ENCODE measurements around the gene AKR7A2.
A peak's percentile ranks its signal among the peaks of the same experiment; 100 is the strongest.
"Not testable (repeated sequence)": the region's sequence is repeated elsewhere in the genome, so short reads cannot be mapped to it uniquely, and the experiment has no call there.

Gene AKR7A2

DNA sequence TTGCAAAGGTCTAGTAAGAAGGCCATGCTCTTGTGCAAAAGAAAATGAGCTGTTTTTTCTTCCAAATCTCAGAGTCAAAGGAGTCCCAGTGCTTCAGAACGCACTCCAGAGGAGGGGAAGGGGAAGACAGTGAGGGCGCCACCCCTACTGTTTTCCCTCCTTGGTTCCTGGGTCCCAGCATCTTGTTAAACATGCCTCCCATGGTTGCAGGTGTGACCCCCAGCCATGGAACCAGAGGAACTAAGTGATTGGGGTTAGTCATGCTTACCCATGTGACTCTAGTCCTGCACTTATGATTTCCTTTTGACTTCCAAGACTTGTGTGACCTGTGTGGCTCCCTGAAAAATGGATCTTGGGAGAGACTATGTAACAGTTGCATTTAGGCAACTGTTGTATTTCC, 17.3 kb downstream of the AKR7A2 start:
- no peak for DNase-seq

- DNase-seq = no peak
These were observed 22.7 kb downstream of the AKR7A2 start for GRCh38 chr1:19289244-19289643.

DNA sequence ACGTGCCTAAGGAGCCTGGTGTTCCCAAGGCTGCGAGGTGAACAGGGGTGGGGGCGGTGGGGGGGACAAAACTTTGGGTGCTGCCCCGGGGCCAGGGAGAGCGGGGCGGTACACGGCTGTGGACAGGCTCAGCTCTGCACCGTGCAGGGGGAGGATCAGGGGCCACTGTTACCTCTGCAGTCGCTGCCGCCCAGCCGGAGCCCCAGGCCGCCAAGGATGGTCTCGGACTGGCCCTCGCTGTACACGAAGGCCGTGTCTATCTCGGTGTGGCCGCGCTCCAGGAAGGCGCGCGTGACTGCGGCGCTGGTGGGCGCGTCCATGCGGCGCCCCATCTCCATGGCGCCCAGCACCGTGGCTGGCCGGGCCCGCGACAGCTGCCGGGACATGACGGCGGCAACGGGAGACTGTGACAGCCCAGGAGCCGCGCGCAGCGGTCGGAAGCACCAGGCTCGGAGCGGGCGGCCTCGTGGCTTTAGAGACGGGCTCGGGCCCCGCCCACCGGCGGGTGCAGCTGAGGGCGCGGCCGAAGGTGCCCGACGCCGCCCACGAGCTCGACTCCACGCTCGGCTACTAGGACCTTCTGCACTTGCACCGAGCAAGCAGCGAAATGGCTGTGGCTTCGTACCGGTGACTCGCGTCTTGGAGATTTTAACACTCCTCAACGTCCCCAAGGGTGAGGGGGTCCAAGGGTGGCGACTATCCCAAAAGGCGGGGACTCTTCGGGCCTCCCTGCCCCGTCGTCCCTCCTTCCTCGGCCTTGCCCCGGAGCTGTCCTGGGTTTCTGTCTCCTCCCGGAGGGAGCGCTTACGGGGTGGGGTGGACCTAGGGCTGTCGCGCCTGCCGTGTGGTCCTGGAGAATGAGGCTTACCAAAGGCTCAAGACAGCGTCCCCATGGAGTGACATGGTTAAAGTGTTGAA, 23.4 kb downstream of the AKR7A2 start, which contains the start of gene AKR7A3:
AKR7A3 (minus strand) TSS at position 447 of the 918 bp plus-strand sequence; CDS start at position 386, 61 bp downstream.
- not testable (repeated sequence) for DNase-seq

DNA sequence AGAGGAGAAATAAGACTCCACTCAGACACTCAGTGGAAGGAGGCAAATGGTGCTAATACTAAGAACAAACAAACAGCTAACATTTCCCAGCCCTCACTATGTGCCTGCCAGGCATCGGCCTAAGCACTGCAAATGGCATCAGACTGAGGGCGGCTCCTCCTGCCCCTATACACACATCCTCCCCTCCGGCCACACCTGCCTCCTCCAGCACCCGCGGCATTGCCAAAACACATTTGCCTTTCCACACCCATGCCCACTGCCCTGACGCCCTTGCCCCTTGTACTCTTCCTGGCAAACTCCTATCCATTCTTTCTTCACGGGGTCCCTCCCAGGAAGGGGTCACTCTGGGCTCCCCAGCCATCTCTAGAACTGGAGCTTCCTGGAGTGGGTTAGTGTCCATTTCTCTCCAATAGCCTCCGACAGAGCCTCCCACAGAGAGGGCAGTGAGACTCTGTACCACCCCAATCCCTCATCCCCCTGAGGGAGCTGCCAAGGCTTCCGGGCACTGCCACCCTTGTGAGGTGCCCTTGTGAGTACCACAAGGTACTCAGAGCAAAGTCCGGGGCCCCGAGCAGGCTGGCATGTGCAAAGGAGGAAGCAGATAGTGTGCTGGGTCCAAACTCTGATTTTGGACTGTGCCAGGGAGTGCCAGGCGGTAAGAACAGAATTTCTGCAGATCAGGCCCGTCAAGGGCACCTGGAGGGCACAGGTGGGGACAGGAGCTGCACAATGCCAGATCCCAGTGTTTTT, 24.3 kb downstream of the AKR7A2 start:
- no peak for DNase-seq

DNA sequence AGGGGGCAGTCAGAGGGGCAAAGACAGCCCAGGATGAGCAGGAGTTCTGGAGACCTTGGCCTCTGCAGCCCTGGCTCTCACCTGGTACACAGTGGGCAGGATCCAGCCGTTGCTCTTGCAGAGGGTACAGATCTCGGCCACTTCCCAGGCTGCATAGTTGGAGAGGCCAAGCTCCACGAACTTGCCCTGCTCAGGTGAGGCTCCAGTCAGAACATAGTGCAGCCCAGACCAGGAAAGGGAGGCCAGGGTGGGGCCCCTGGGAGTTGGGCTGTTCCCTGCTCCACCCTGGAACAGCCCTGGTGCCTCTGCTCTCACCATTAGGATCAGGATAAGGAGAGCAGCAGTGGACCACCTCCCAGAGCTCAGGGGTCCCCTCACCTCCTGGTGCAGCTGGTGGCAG, 26.1 kb downstream of the AKR7A2 start:
- not testable (repeated sequence) for DNase-seq

GRCh38 chr1:19285366-19285765, 26.6 kb downstream of the AKR7A2 start:
- not testable (repeated sequence) for DNase-seq

DNA sequence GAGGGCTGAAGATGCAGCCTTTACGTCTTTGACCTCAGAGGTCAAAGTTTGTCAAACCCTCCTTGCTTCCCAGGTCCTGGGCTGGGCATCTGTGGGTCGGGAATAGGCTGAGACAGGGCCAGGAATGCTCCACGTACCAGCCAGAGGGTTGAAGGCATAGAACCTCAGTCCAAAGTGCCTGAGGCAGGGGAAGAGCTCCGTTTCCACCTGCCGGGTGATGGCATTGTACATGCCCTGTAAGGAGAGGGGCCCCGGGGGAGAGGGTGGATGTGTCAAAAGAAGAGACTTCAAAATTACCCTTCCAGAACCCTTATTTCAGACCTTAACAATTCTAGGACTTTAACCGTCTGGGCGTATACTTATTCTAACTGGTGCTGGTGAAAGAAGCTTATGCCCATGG, 27.1 kb downstream of the AKR7A2 start:
- no peak for DNase-seq

DNA sequence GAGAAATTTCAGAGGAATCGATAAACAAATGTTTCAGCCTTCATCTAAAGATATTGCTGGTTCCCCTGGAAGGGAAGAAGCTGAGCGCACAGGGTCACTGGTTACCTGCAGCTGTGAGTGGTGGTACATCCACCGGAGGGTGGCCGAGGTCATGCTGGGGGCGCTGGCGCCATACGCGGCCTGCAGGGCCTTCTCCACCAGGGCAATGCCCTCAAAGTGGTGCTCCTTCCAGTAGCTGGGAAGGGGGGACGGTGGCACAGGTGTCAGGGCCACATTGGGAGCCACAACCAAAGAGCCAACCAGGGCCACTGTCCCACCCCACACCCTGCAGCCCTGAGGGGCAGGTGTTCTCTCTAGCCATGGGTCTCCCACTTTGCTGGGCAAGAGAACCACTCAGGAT, 28.1 kb downstream of the AKR7A2 start:
- DNase-seq = no peak

DNA sequence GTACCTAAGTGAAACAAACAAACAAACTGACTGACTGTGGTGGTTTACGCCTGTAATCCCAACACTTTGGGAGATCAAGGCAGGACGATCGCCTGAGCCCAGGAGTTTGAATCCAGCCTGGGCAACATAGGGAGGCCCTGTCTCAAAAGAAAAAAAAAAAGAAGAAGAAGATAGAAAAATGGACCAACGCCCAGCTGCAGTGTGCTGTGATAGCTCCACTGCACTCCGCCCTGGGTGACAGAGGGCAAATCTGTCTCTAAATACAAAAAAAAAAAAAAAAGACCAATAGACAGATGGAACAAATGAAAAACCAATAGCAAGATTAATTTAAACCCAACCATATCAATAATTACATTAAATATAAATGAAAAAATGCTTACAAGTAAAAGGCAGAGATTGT, 37.3 kb downstream of the AKR7A2 start:
- no peak for DNase-seq

DNA sequence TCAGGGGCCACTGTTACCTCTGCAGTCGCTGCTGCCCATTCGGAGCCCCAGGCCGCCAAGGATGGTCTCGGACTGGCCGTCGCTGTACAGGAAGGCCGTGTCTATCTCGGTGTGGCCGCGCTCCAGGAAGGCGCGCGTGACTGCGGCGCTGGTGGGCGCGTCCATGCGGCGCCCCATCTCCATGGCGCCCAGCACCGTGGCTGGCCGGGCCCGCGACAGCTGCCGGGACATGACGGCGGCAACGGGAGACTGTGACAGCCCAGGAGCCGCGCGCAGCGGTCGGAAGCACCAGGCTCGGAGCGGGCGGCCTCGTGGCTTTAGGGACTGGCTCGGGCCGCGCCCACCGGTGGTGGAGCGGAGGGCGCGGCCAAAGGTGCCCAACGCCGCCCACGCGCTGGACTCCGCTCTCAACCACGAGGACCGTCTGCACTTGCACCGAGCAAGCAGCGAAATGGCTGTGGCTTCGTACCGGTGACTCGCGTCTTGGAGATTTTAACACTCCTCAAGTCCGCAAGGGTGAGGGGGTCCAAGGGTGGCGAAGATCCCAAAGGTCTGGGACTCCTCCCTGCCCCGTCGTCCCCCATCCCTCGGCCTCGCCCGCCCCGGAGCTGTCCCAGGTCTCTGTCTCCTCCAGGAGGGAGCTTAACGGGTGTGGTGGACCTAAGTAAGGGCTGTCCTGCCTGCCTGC, 38.0 kb downstream of the AKR7A2 start:
- not testable (repeated sequence) for DNase-seq

DNA sequence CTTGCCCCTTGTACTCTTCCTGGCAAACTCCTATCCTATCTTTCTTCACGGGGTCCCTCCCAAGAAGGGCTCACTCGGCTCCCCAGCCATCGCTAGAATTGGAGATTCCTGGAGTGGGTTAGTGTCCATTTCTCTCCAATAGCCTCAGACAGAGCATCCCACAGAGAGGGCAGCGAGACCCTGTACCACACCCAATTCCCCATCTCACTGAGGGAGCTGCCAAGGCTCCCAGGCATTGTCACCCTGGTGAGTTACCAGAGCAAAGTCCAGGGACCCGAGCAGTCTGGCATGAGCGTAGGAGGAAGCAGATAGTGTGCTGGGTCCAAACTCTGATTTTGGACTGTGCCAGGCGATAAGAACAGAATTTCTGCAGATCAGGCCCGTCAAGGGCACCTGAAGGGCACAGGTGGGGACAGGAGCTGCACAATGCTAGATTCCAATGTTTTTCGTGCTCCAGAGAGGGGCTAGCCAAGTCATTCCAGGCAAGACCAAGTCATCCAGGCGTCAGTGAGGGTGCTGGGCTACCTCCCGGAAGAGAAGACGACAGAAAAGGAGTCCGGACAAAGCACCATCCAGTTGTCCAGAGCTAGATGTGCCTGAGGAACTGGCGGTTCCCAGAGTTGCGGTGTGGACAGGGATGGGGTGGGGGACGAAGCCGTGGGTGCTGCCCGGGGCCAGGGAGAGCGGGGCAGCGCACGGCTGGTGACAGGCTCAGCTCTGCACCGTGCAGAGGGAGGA, 38.7 kb downstream of the AKR7A2 start:
- DNase-seq = no peak

DNA sequence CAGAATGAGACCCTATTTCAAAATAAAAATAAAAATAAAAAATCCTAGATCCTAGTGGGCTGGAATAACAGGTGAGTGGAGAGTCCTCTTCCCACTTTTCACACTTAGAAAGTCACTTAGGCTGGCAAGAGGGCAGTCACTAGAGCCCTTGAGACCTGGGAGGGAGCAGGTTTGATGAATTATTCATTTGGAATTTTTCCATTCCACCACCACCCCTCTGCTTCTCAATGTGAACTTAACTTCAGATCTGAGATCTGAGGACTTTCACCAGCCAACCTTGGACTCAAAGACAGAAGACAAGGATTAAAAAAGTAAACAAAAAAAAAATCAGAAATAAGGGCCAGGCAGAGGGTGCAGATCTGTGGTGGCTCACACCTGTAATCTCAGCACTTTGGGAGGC, 39.9 kb downstream of the AKR7A2 start:
- no peak for DNase-seq

GRCh38 chr1:19270343-19270730, 41.6 kb downstream of the AKR7A2 start:
- DNase-seq = not testable (repeated sequence)

GRCh38 chr1:19269427-19270342, 42.3 kb downstream of the AKR7A2 start:
- not testable (repeated sequence) for DNase-seq

GRCh38 chr1:19268445-19268844, 43.5 kb downstream of the AKR7A2 start:
- no peak for DNase-seq

- DNase-seq = no peak
These were observed 49.2 kb downstream of the AKR7A2 start for GRCh38 chr1:19262744-19263143.

DNA sequence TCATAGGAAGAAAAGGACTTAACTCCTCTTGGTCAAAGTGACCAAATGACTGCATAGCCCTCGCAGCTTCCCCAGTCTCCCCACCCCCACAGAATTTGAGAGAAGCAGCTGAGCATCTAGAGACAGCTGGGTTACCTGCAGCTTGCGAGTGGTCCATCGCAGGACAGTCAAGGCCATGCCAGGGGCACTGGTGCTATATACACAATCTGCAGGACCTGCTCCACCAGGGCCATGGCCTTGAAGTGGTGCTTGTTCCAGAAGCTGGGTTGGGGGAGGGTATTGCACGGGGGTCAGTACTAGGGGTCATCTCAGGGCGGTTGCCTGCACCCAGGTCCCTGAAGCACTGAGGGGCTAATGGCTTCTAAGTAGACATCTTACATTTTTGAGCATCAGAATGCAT, 49.9 kb downstream of the AKR7A2 start:
- DNase-seq = no peak

DNA sequence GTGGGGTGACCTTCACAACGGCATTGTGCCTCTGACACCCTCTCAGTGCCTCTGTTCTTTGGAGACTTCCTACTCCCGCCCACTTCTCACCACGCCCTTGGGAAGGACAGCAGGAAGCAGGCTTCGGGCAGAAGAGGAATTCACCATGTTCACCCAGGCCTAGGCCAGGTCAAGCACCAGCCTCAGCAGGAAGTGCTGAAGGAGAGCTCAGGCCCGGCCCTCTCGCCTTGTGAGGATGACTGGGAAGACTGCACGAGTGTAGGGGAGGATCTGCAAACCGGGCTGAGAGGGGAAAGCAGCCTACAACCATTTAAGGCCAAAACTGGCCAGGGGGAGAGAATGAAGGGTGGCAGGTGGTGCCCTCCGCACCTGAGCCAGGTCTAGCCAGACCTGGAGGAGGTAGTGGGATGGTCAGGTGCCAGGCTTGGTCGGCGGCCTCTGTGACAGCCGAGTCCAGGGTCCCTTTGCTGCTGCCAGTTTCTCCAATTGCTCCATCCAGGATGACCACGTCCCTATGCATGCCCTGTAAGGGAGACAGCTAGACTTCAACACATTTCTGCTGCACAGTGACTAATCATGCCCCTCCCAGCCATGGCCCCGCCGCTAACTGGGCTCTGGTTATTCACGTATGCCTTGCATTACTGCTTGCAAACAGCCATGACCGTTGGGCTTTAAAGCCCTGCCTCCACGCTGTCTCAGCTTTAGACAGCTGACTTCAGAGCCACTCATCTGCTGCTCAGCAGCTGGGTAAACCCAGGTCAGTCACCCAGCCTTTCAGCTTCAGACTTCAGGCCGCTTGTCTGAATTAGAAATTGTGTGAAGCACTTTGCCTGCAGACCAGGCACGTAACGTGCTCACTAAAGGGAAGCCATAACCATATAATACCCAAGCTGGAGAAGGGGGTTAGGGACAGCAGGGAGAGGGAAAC, 51.5 kb downstream of the AKR7A2 start:
- DNase-seq = peak; percentile 75

GRCh38 chr1:19258353-19258752, 53.6 kb downstream of the AKR7A2 start:
- no peak for DNase-seq
